ENCODE measurements around the gene FAM124A. TPM values are rescaled to one million over a fixed set of nuclear protein-coding genes. Genes with fewer than 3 reads are reported as not detected.

FAM124A gene
- total RNA-seq, 2 donors from 2014 or later, result 0.29 TPM; not detected in 1

DNA sequence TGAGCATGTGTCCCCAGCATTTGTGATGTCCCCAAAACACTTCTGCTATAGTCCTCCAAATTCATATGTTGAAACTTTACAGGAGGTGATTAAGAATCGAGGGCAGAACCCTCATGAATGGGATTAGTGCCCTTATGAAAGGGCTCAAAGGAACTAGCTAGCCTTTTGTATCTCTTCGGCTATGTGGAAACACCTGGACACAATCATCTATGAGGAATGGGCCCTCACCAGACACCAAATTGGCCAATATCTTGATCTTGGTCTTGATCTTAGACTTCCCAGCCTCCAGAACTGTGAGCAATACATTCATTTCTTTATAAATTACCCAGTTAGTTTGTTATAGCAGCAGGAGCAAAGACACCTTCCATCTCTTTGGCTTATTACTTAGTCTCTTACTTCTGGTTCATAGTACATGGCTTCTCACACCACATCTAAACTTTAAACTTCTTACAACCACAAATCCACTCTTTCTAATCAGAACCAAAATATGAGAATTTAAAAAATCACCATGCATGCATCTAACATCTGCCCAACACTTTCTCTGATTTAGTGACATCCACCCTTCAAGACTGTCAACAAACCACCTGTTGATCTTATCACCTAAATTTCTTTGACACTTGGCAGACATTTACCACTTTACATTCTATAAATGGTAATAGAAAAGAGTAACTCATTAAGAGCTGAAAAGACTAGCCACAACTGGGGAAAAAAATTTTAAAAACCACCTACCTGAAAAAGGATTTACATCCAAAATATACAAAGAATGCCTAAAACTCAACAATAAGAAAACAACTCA is 110.6 kb downstream of the FAM124A start:
- H3K4me1 Mint-ChIP-seq, result peaks cover 13% of the 10 kb centered on the region
- ATAC-seq, result no peak
- no peak for DNase-seq
- H3K27ac Mint-ChIP-seq, result no peak overlapping the region
- H3K27me3 Mint-ChIP-seq, result no peaks in the 10 kb centered on the region
- no peaks in the 10 kb centered on the region for H3K9me3 ChIP-seq (ENCODE audit: control insufficient read depth, low read length, poor library complexity, severe bottlenecking)
- H3K4me3 Mint-ChIP-seq, result no peak overlapping the region
- H3K36me3 Mint-ChIP-seq (ENCODE audit: low read depth), result peaks cover 2% of the 10 kb centered on the region

DNA sequence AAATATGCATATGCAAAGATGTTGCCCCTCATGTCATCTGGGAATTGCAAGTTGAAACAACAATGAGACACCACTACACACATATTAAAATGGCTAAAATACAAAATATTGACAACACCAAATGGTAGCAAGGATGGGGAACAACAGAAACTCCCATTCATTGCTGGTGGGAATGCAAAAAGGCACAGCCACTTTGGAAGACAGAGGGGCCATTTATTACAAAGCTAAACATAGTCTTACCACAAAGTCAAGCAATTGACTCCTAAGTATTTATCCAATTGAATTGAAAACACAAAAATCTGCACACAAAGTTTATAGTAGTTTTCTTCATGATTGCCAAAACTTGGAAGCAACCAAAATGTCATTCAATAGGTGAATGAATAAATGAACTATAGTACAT is 111.2 kb downstream of the FAM124A start:
- ATAC-seq, result no peak
- no peak for DNase-seq
- peaks cover 2% of the 10 kb centered on the region for H3K36me3 Mint-ChIP-seq (ENCODE audit: low read depth)
- H3K27ac Mint-ChIP-seq, result no peak overlapping the region
- H3K27me3 Mint-ChIP-seq, result no peaks in the 10 kb centered on the region
- no peak overlapping the region for H3K4me3 Mint-ChIP-seq
- H3K9me3 ChIP-seq (ENCODE audit: control insufficient read depth, low read length, poor library complexity, severe bottlenecking), result no peaks in the 10 kb centered on the region
- H3K4me1 Mint-ChIP-seq, result peaks cover 13% of the 10 kb centered on the region

DNA sequence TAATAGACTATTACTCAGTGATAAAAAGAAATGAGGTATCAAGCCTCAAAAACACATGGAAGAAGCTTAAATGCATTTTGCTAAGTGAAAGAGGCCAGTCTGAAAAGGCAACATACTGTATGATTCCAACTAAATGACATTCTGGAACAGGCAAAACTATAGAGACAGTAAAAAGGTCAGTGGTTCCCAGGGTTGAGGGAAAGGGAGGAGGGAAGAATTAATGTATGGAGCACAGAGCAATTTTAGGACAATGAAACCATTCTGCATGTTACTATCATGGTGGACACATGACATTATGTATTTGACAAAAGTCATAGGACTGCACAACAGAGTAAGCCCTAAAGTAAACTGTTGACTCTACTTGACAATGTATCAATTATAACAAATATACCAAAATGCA is 111.6 kb downstream of the FAM124A start:
- Mint-ChIP-seq H3K4me1 (peaks cover 13% of the 10 kb centered on the region), H3K27ac (no peak overlapping the region), H3K27me3 (no peaks in the 10 kb centered on the region), H3K36me3 (ENCODE audit: low read depth) (peaks cover 2% of the 10 kb centered on the region), H3K4me3 (no peak overlapping the region)
- ATAC-seq, result no peak
- H3K9me3 ChIP-seq (ENCODE audit: control insufficient read depth, low read length, poor library complexity, severe bottlenecking), result no peaks in the 10 kb centered on the region
- no peak for DNase-seq

Other genes starting within 250 kb of the FAM124A start
- not detected for gene C13orf42, start 111.1 kb upstream of the FAM124A start, total RNA-seq
- not detected for gene SERPINE3, start 117.3 kb downstream of the FAM124A start, total RNA-seq
- gene INTS6, start 230.6 kb downstream of the FAM124A start, total RNA-seq, result 100 to 1,000 TPM in 1 of 2 donors, 10 to 100 TPM in 1; 92.5 to 100 TPM

Measured in T-helper 17 cell (primary cell).